GM19193 (cell line): Measurements from ENCODE around the gene RIN3.

Experiments
- POLR2A ChIP-seq: IDR thresholded peaks from 4 replicates; pipeline ENCODE4 v1.6.1; 2011; ENCODE audit not compliant: insufficient read depth, insufficient read length; ENCODE audit errors: extremely low read depth

Gene RIN3

DNA sequence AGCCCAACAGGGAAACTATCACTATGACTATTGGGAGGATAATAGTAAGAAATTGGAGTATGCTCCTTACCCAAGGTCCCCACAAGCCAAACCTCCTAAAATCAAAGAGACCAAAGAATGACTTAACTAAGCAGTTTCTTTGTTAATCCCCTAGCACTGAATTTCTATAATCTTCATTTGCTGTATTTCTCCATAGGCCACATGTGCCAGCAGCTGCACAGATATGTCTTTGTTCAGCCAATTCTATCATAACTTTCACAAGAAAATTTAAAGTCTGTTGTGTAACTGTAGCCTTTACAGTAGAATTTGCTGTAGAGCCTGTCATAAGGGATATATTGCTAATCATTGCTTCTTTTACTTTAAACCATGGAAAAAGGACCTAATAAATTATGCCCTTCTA, 104.0 kb downstream of the RIN3 start:
- no peak for TF ChIP-seq POLR2A

- no peak for TF ChIP-seq POLR2A
Observed at GRCh38 chr14:92619671-92620456, 106.3 kb downstream of the RIN3 start.

GRCh38 chr14:92622311-92622710, 108.7 kb downstream of the RIN3 start:
- no peak for TF ChIP-seq POLR2A

- TF ChIP-seq POLR2A, result no peak
Observed at GRCh38 chr14:92624764-92625163, 111.2 kb downstream of the RIN3 start.

- TF ChIP-seq POLR2A, result no peak
Observed at GRCh38 chr14:92625213-92625612, 111.6 kb downstream of the RIN3 start.

GRCh38 chr14:92626041-92626440, 112.5 kb downstream of the RIN3 start:
- TF ChIP-seq POLR2A, result no peak

- no peak for TF ChIP-seq POLR2A
Observed at GRCh38 chr14:92627707-92628215, 114.2 kb downstream of the RIN3 start.

DNA sequence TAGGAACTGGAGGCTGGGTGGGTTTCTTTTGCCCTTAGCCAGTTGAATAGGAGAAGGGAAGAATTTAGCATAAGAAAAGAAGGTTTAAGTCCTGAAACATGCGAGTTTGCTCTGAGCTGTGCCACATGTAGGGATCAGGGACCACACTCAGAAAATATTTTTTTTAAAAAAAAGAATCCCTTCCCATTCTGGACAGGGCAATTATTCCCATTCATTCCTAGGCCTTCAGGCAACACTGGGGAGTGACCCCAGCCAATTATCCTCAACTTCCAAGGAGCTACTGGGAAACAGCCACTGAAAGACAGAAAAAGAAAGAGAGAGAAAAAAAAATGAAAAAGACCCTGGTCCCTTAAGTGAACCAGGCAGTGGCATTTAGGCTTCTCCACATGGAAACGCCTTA, 115.1 kb downstream of the RIN3 start:
- TF ChIP-seq POLR2A, result no peak

DNA sequence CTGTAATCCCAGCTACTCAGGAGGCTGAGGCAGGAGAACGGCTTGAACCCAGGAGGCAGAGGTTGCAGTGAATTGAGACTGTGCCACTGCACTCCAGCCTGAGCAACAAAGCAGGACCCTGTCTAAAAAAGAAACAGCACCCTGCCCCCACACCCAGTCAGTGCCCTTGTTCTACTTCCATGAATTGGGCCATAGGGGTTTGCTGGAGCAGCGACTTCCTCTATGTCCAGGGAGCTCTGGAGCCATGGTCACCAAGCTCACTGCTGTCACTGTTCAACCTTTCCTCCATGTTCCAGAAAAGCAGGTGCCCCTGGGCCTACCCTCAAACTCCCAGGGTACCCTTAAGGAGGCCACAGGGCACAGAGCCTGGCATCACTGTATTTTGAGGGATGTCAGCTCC, 116.8 kb downstream of the RIN3 start:
- TF ChIP-seq POLR2A, result no peak

DNA sequence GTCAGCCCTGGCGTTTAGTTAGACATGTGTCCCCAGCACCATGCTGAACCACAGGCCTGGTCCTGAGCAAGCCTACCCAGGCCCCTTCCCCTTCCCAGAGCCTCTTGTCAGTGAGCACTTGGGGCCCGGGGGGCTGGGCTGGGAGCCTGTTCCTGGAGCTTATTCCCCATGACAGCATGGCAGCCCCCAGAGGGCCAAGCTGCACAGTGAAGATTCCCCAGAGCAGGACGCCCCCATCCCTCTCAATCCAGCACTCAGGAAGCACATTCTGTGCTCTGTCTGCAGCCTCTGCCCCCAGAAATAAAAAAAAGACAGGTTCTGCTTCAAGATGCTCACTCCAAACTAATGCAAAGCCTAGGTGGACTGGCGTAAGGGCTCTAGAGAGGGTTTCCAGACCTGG, 117.5 kb downstream of the RIN3 start:
- no peak for TF ChIP-seq POLR2A

DNA sequence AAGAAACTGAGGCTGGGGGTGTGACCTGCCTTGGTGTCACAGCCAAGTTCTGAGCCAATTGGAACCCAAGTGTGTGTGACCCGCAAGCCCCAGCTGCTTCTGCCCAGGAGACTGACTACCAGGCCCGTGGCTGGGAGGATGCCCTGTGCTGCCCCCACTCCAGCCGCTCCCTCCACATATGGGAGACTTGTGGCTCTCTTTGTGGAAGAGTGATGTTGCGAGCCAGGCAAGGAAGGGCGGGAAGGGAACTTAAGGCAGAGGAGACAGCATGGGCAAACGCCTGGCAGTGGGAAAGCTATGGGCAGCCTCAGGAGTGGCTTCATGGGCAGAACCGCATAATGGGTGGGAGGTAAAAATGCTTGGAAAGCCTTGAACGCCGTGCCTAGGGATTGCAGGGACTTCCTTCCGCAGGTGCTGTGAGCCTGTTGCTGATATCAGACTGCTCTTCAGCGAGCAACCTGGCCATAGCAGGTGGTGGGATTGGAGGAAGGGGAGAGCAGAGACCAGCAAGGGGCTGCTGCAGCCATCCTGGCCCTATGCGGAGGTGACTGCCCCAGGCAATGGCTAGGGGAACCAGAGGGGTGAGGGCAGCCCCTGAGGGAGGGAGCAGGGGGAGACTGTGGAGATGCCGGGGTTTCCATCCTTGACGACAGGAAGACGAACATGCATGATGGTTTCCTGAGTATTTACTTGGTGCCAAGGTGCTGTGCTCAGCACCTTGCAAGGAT, 119.1 kb downstream of the RIN3 start:
- TF ChIP-seq POLR2A, result no peak

GRCh38 chr14:92633274-92633616, 119.7 kb downstream of the RIN3 start:
- no peak for TF ChIP-seq POLR2A

DNA sequence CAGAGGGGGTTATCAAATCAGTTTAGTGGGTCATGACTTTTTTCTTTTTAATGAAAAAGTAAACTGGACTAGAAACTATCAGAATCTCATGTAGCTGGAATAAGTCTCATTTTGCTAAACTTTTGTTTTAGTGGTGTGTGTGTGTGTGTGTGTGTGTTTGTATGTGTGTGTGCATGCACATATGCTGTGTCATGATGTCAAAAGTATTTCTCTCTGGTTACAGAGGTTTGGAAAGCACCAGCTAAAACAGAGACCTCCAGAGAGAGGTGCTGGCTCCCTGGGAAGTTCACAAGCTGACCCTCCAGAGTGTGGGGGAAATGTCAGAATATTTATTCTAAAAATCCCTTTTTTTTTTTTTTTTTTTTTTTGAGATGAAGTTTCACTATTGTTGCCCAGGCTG, 120.1 kb downstream of the RIN3 start:
- TF ChIP-seq POLR2A, result no peak

- TF ChIP-seq POLR2A, result no peak
Observed at GRCh38 chr14:92635031-92635430, 121.5 kb downstream of the RIN3 start.

- no peak for TF ChIP-seq POLR2A
Observed at GRCh38 chr14:92635896-92636295, 122.3 kb downstream of the RIN3 start.

DNA sequence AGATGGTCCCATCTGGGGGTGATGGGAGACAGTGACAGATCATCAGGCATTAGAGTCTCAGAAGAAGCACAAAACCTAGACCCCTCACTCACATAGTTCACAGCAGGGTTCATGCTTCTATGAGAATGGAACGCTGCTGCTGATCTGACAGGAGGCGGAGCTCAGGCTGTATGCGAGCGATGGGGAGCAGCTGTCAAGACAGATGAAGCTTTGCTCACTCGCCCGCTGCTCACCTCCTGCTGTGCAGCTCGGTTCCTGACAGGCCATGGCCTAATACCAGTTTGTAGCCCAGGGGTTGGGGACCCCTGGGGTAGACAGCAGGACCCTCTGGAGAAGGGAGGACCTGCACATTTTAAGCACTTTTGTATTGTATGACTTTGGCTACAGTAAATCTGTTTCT, 123.6 kb downstream of the RIN3 start:
- TF ChIP-seq POLR2A, result no peak
